Prostate gland (tissue), 2 donors: ENCODE results near the gene ELMOD1. TPM values are rescaled to one million over a fixed set of nuclear protein-coding genes. Genes with fewer than 3 reads are reported as not detected.

Experiments used
- DNase-seq: peaks from one replicate; pipeline ENCODE4 v3.0.0-alpha.2; 2019; ENCODE audit warnings: low spot score
- H3K27ac ChIP-seq, 2 donors: fragments of 200-600 bp; sonication (generic); 2 replicates each; pipeline ENCODE4 v1.5.1; 2017 to 2019
- H3K27me3 ChIP-seq: fragments of 200-600 bp; sonication (generic); replicated peaks from 2 replicates; pipeline ENCODE4 v1.5.1; 2019; ENCODE audit not compliant: insufficient read depth
- H3K36me3 ChIP-seq, 2 donors: fragments of 200-600 bp; sonication (generic); 1 replicate in 1 of 2; 2 replicates in 1 of 2; pipeline versions ENCODE4 v1.5.1 to v1.8.1; 2017 to 2019
- H3K4me1 ChIP-seq: fragments of 200-600 bp; sonication (generic); replicated peaks from 2 replicates; pipeline ENCODE4 v1.5.1; 2019
- H3K4me3 ChIP-seq, 2 donors: fragments of 200-600 bp; sonication (generic); 2 replicates each; pipeline ENCODE4 v1.5.1; 2017 to 2019
- H3K9me3 ChIP-seq: fragments of 200-600 bp; sonication (generic); 2 replicates; pipeline ENCODE4 v1.5.1; 2017
- POLR2A ChIP-seq: fragments of 450-650 bp; IDR thresholded peaks from one replicate; pipeline ENCODE4 v1.6.1; 2016; ENCODE audit warnings: antibody characterized with exemption, mild to moderate bottlenecking
- POLR2AphosphoS5 ChIP-seq: sonication (generic); formaldehyde crosslinking; IDR thresholded peaks from one replicate; pipeline ENCODE4 v1.6.1; 2017; ENCODE audit warnings: antibody characterized with exemption
- WGBS: methylation state at CpG from one replicate; pipeline ENCODE4 v1.1.5; 2018; 5-methylcytosine and 5-hydroxymethylcytosine counted together
- intact Hi-C: fragments of 100-400 bp; cut with DNase I; formaldehyde crosslinking; loops from one replicate; pipeline ENCODE4 v1.14.2; 2022
- total RNA-seq, 2 donors: library from RNA; depleted of rRNA; stranded (reverse); fragments of >200 nt; gene quantifications; one replicate each; pipeline ENCODE4 v1.1.0, GENCODE V29; 2016
- TF ChIP-seq, protein P1 (sequence below), 4 experiments: fragments of 200-600 bp in 2 of 4; fragments of 450-650 bp in 2 of 4; sonication (generic) in 2 of 4; IDR thresholded peaks; 1 replicate in 3 of 4; 2 replicates in 1 of 4; pipeline ENCODE4 v1.5.1; 2016 to 2019; ENCODE audit warnings: antibody characterized with exemption in 4 of 4, mild to moderate bottlenecking in 2 of 4, moderate library complexity in 2 of 4

Gene ELMOD1
- total RNA-seq, 2 donors from 2014 or later: 0.36 to 4.0 TPM

DNA sequence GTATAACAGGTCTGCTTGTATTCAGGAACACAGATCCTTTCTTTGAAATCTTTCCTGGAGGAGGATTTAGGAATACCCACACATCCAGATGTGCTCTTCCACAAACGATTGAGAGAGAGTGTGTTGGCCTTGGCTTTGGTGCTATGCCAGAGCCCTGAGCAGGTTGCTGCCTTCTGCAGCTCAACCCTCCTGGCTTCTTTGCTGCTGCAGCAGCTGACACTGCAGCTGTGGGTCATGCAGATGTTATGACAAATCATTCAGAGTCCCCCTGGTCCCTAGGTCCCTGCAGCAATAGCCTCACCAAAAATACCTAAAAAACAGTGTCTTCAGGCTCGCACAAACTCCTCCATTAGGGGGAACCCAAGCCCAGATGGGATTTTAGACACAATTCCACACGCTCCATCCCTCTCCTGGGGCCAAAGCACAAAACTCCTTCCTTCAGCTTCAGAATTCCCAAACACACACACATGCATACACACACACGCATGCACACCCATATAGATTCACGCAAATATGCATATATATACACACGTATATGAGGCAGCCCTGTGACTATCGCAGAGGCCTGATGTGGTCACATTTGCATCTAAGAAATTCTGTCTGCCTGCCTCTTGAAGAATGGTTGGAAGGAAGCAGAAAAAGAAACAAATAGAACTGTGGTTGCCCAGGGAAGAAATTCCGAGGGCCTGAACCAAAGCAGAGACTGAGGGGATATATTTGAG is 85.5 kb downstream of the ELMOD1 start:
- Histone ChIP-seq H3K36me3 (no peaks in the 10 kb centered on the region), H3K9me3 (no peaks in the 10 kb centered on the region), H3K4me3 (no peak overlapping the region), H3K4me1 (no peaks in the 10 kb centered on the region), H3K27ac (no peak overlapping the region), H3K27me3 (no peaks in the 10 kb centered on the region)
- WGBS: 80% methylated on average over 8 of the region's 8 CpGs
- TF ChIP-seq POLR2A (no peak), POLR2AphosphoS5 (no peak)
- TF ChIP-seq, protein P1, sequence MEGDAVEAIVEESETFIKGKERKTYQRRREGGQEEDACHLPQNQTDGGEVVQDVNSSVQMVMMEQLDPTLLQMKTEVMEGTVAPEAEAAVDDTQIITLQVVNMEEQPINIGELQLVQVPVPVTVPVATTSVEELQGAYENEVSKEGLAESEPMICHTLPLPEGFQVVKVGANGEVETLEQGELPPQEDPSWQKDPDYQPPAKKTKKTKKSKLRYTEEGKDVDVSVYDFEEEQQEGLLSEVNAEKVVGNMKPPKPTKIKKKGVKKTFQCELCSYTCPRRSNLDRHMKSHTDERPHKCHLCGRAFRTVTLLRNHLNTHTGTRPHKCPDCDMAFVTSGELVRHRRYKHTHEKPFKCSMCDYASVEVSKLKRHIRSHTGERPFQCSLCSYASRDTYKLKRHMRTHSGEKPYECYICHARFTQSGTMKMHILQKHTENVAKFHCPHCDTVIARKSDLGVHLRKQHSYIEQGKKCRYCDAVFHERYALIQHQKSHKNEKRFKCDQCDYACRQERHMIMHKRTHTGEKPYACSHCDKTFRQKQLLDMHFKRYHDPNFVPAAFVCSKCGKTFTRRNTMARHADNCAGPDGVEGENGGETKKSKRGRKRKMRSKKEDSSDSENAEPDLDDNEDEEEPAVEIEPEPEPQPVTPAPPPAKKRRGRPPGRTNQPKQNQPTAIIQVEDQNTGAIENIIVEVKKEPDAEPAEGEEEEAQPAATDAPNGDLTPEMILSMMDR (IDR thresholded peaks at IDR 0.05): no peak
- intact Hi-C loops: no loop called here
- DNase-seq: no peak

GRCh38 chr11:107677924-107678631 is 87.1 kb downstream of the ELMOD1 start:
- DNase-seq: no peak
- no peaks in the 10 kb centered on the region for H3K9me3 ChIP-seq

DNA sequence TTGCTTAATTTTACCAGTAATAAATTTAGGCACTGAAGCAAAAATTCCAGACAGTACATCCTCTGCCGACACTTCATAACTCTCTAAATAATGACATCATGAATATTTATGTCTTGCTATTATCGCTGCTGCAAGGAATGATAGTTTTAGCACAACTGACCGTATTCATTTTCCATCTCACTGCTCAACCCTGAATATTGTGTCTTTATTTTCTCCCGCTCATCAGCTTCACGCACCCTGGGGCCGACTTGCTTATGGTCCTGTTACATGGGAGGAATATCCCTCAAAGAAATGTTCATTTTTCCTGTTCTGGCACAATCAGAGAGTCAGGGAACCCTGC is 87.7 kb downstream of the ELMOD1 start:
- intact Hi-C loops: no loop called here
- Histone ChIP-seq H3K4me3 (no peak overlapping the region), H3K36me3 (no peaks in the 10 kb centered on the region), H3K4me1 (no peaks in the 10 kb centered on the region), H3K9me3 (no peaks in the 10 kb centered on the region), H3K27me3 (no peaks in the 10 kb centered on the region), H3K27ac (no peak overlapping the region)
- no peak for DNase-seq
- TF ChIP-seq POLR2AphosphoS5: no peak
- TF ChIP-seq, protein P1 (IDR thresholded peaks at IDR 0.05): no peak
- no peak for TF ChIP-seq POLR2A
- 62% methylated on average over 6 of the region's 6 CpGs for WGBS

More at GRCh38 chr11:107677924-107678631, 87.1 kb downstream of the ELMOD1 start:
- WGBS: 74% methylated on average over 7 of the region's 7 CpGs
- TF ChIP-seq, protein P1 (IDR thresholded peaks at IDR 0.05): no peak
- intact Hi-C loops: no loop called here
- Histone ChIP-seq H3K27me3 (no peaks in the 10 kb centered on the region), H3K27ac (no peak overlapping the region), H3K36me3 (no peaks in the 10 kb centered on the region), H3K4me1 (no peaks in the 10 kb centered on the region), H3K4me3 (no peak overlapping the region)

DNA sequence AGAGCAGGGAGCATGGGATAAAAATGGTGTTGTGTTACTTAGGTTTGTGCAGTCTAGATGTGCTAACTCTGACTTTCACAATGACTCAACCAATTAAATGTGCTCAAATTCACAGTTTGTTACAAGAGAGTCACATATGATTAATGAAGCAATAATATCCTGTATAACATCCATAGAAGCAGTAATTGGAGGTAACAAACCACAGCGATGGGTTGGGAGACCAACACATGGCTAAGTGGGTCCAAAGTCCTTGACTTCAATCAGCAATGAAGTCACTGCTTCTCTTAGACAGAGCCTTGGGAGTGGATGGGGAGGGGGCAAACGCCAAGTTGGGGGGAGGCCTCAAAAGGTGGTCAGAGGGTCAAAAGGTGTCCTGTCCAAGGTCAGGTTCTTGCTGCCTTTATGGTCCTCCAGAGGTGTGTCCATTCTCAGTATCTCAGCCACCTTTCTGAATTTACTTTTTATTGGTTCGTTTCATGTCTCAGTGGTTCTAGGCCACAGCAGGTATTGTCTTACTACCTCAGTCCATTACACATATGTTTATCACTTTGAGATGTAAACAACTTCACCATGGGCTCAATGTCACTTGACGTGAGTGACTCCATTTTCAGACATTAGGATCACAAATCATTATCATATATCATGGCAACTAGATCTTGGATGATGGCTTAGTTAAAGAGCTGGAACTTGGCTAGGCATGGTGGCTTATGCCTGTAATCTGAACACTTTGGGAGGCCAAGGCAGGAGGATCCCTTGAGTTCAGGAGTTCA is 88.5 kb downstream of the ELMOD1 start:
- intact Hi-C loops: no loop called here
- no peaks in the 10 kb centered on the region for H3K4me1 ChIP-seq

More for the DNA sequence above, 88.5 kb downstream of the ELMOD1 start:
- Histone ChIP-seq H3K36me3 (no peaks in the 10 kb centered on the region), H3K4me3 (no peak overlapping the region), H3K27me3 (no peaks in the 10 kb centered on the region), H3K27ac (no peak overlapping the region), H3K9me3 (no peaks in the 10 kb centered on the region)
- TF ChIP-seq, protein P1 (IDR thresholded peaks at IDR 0.05): no peak
- TF ChIP-seq POLR2AphosphoS5 (no peak), POLR2A (no peak)
- no peak for DNase-seq
- WGBS: 85% methylated on average over 4 of the region's 4 CpGs
